NOMO-1 treated with dmso at 0.1 percent for 144 hours (cell line): ENCODE results near the gene RAB25.
"Not testable (repeated sequence)": the region's sequence is repeated elsewhere in the genome, so short reads cannot be mapped to it uniquely, and the experiment has no call there.

Experiments
- DNase-seq: peaks from one replicate; lab custom pipeline; 2025; ENCODE audit not compliant: unreplicated experiment; lab: John Stamatoyannopoulos, UW

RAB25 gene

DNA sequence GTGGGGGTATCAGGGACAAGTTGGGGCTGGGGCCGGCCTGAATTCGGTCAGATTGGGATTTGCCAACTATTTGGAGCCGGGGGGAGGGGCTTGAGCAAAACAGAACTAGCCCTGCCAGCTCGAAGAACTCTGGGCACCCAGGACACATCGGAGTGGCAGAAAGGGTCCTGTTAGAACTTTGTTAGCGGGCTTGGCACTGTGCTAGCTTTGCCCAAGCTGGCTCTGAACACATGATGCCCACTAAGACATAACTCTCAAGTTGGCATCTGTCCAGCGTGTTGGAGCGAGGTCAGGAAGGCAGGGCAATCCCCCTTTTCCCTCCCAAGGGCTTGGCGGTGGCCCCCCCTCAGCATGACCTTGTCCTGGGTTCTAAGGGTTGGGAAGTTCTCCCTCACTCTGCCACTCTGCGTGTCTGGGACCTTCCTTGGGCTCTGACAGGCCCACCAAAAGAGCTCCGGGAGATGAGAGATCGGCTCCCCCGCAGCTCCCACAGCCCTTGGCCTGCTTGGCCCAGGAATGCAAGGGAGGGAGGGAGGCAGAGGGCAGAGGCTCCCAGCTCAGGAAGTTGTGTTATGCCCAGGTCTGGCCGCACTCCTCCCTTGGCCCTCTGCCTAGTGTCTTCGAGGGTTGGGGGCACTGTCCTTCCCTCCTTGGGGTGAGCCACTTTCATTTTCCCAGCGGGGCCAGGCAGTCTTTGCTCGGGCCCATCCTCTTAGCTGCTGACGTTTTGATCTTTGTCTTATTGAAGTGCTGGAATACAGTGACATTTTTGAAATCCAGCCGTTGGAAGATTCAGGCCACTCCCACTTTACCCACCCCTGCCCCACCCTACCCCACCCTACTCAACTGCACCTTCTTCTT, 54.8 kb downstream of the RAB25 start:
- no peak for DNase-seq

GRCh38 chr1:156116731-156117130, 55.8 kb downstream of the RAB25 start:
- not testable (repeated sequence) for DNase-seq

DNA sequence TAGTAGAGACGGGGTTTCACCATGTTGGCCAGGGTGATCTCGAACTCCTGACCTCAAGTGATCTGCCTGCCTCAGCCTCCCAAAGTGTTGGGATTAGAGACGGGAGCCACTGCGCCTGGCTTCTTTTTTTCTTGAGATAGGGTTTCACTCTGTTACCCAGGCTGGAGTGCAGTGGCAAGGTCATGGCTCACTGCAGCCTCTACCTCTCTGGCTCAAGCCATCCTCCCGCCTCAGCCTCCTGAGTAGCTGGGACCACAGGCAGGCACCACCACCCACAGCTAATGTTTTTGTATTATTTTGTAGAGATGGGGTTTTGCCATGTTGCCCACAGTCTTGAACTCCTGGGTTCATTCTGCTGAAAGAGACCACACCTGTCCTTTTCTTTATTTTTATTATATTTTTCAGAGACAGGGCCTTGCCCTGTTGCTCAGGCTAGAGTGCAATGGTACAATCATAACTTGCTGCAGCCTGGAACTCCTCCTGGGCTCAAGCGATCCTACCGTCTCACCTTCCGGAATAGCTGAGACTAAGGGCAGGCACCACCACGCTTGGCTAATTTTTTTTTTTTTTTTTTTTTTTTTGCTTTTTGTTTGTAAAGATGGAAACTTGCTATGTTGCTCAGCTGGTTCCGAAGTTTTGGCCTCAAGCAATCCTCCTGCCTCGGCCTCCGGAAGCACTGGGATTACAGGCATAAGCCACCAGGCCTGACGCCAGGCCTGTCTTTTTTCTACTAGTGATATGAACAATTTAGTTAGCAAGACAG, 56.6 kb downstream of the RAB25 start:
- DNase-seq = no peak

GRCh38 chr1:156118177-156118868, 57.4 kb downstream of the RAB25 start:
- no peak for DNase-seq

DNA sequence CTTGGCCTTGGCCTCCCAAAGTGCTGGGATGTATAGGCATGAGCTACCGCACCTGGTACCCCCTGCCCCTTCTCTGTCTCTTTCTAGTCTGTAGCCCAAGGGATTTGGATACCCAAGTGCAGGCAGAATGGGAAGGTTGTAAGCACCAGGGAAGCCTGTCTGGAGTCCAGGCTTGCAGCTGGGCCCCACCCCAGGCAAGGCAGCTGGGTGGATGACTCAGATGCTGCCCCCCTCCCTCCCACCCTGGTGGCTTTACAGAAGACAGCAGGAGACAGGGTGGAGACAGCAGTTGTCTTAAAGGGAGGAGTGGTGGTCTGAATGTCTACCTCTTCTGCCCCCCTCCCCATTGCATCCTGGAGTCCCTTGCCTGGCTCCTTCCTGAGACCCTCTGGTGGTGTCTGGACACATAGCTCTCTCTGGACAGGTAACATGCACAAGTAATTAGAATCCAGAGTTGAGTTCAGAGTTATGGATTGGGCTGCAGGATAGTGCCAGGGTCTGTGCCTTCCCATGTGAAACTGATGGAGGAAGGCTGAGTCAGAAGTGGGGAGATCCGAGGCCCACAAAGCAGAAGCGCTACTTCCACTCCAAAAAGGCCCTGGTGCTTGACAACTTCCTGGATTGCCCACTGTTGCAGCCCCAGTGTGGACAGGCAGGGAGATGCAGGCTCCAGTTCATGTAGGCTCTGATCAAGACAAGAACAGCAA, 58.7 kb downstream of the RAB25 start:
- peak; percentile 95 for DNase-seq
